ENCODE results near the gene LIX1. TPM values are rescaled to one million over a fixed set of nuclear protein-coding genes. Genes with fewer than 3 reads are reported as not detected.
A peak's percentile ranks its signal among the peaks of the same experiment; 100 is the strongest.
"Not testable (repeated sequence)": the region's sequence is repeated elsewhere in the genome, so short reads cannot be mapped to it uniquely, and the experiment has no call there.

LIX1 gene
- total RNA-seq, 1 experiment from 2014 or later = not detected

GRCh38 chr5:97141539-97141938 lies 872 bp downstream of the LIX1 start:
- DNase-seq (ENCODE audit: low read depth) = no peak

DNA sequence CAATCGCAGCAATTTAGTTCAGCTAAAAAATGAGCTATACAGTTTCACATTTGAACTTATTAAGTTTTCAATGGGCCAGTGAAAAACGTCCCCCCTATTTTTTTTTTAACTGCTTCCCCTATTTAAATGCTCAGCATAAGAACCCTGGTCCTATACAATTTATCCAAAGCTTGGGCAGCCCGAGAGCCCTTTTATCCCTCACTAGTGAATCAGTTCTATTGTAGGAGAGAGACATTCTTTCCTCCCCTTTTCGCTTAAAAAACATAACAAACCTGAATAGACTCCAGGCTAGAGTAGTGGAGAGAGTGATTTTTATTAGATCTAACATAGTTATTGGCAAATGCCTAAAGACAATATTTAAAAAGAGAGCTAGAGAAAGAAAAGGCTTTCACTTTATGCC lies 1.4 kb downstream of the LIX1 start:
- DNase-seq (ENCODE audit: low read depth) = no peak

DNA sequence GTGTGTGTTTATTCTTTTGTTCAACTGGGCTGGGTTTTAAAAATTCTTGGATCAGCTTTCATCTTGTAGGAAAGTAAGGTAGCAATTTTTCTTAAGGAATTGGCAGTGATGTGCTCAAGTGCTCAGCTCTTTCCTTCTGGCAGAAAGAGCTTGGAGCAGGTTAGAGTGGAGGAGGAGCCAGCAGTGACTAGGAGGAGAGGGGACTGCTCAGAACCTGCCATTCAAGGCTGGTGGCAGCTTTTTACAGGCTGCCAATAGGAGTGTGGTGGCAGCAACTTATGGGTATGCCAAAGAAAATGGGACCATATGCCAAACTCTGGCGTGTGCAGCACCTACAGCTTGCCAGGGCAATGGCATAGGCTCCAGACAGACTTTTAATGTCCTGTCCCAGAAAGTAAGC lies 2.2 kb downstream of the LIX1 start:
- DNase-seq (ENCODE audit: low read depth) = not testable (repeated sequence)

GRCh38 chr5:97136475-97136874 lies 5.9 kb downstream of the LIX1 start:
- DNase-seq (ENCODE audit: low read depth) = no peak

GRCh38 chr5:97135868-97136267 lies 6.5 kb downstream of the LIX1 start:
- no peak for DNase-seq (ENCODE audit: low read depth)

- no peak for DNase-seq (ENCODE audit: low read depth)
Observed at GRCh38 chr5:97134634-97135033, 7.8 kb downstream of the LIX1 start.

DNA sequence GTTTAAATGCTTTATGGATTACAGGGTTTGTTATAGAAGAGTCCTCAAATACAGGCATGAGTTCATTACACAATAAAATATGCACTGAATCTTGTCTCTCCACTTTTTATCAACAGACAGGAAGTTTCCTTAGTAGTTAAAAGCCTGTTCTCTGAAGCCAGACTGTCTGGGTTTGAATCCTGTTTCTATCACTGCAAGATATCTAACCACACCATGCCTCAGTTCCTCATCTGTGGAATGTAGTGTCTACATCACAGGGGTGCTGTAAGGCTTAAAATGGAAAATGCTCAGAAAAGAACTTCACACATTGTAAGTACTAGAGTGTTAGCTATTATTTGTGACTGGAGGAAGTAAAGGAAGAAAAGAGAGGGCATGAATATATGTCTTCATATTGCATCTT lies 9.3 kb downstream of the LIX1 start:
- DNase-seq (ENCODE audit: low read depth) = no peak

DNA sequence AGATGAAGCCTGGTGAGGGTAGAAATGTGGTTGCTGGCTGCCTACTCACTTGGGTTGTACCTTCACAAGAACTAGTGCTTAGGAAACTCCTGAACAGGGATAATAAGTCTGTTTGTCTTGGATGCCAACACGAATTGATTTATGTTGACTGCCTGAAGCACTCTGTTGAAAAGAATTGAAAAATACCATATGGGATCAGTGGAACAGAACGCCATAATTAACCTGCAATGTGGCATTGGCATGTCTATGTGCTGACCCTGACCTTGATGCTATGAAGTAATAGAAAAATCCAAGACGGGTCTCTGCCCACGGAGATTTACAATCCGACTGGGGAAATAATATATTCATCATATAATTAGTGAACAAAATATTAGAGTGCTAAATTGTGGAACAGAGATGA lies 10.5 kb downstream of the LIX1 start:
- no peak for DNase-seq (ENCODE audit: low read depth)

DNA sequence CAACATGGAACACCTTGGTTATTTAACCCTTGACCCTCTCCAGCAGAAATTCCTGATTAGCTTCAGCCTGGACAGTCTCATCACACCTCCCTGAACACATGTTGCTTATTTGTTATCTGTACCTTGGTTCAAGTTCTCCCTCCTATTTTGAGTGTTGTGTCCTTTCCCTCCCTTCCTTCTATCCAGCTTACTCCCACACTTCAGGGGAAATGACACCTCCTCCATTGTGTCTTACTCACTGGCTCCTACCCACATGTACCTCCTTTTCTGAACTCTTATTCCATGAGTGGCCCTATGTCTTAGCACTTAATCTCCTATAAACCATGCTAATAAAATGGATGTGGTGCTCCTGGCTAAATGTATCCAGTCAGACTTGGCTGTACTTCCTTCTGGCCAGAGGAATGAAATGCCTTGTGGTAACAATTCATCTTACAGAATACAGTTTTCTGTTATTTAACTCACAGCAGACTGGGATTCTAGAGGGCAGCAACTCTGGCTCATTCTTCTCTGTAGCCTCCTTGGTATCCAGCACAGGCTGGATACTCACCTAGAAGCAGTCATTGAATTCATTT lies 11.2 kb downstream of the LIX1 start:
- DNase-seq (ENCODE audit: low read depth) = peak; percentile 30

DNA sequence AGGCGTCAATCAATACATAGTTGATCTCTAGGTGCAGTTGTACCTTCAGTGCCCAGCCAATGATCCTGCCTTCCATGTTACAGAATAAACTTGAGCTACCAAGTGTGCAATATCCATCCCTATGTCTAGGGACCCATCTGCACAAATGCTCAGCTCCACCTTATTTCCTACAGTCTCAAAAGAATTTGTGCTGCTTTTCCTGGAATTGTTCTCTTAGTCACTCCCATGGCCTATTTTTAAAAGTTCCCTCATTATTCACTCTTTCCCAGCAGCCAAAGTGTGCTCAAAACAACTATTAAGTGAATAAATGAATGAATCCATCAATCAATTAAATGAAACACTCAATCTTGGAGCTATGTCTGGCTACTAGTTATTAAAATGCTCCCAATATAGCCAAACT lies 14.7 kb downstream of the LIX1 start:
- no peak for DNase-seq (ENCODE audit: low read depth)

- no peak for DNase-seq (ENCODE audit: low read depth)
Observed at GRCh38 chr5:97125125-97125683, 17.2 kb downstream of the LIX1 start.

- DNase-seq (ENCODE audit: low read depth) = no peak
Observed at GRCh38 chr5:97124335-97124734, 18.1 kb downstream of the LIX1 start.

DNA sequence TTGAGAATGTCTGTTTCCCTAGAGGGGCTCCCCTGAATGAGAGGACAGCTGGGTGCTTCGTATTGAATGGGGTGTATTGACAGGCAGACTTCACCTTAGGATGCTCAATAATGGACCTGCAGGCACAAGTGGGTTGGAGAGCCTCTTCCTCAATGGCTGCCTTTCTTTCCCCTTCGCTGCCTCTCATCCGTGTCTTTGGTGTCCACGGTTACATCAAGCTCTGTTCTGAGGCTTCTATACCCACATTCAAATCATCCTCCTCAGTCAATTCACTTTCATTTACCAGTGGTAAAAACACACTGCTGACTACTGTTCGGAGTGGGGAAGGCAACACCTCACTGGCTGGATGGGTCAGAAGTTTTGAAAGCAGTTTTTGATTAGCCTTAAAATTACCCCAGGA lies 20.6 kb downstream of the LIX1 start:
- DNase-seq (ENCODE audit: low read depth) = no peak

GRCh38 chr5:97120195-97120594 lies 22.2 kb downstream of the LIX1 start:
- DNase-seq (ENCODE audit: low read depth) = no peak

- DNase-seq (ENCODE audit: low read depth) = no peak
Observed at GRCh38 chr5:97119007-97119390, 23.4 kb downstream of the LIX1 start.

DNA sequence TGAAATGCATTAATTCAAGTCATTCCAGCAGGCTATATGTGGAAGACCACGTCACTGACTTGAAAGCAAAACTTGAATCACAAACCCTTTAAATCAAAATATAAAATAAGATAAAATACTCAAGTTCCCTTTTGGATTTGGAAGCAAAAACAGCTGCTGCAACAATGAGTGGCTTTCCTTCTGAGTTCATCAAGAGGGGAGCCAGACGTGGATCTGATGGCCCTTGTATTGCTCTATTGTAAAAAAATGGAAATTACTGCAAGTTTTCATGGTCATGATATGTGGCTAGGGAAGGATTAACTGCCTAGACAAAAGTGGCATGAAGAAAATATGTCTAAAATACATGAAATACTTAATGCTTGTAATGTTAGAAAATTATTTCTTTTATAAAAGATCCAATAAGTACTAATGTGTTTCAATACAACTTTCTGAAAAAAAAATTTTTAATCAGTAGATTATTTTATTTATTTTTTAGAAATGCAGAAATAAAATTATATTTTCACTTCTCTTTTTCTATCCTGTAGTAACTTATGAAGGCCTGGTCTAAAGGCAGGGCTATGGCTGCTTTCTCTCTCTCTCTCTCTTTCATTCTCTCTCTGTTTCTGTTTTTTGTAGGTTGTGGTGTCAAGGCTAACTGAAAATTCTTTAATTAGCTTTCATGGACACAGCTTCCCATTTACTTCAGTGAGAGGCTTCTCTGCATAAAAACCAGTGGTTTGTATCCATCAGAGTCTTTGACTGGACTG lies 24.0 kb downstream of the LIX1 start:
- no peak for DNase-seq (ENCODE audit: low read depth)

DNA sequence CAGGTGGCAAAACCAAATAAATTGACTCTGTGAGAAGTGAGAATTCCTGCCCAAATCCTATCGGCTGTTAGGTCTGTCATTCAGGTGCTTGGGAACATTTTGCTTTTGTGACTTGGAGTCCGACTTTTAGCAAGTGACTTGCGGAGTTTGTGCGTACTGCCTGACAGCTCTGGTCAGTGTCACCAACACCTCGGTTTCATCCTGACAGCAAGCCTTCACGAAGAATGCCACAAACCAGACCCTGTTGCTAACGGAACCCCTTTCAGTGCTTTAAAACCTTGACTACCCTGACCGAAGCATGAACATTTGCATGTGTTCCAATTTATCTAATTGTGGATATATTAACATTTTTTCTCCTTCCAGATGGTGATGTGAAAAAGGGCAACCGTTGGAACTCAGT lies 26.5 kb downstream of the LIX1 start:
- DNase-seq (ENCODE audit: low read depth) = no peak

DNA sequence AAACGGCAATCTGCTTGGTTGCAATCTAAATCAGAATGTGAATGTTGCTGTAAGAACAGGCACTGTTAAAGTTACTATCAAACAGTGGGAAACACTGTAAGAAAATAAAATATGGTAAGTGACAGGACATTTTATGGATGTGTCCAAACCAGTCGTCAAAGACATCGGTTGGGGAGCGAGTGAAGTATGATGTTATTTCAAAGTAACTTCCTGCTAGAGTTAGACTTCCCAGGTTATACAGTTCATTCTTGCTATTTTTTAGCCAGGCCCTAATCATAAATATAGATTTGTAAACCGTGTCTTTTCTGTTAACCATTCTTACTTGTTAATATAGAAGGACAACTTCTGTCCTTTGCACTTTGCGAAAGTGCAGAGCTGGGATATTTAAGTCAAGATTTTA lies 30.2 kb downstream of the LIX1 start:
- no peak for DNase-seq (ENCODE audit: low read depth)

DNA sequence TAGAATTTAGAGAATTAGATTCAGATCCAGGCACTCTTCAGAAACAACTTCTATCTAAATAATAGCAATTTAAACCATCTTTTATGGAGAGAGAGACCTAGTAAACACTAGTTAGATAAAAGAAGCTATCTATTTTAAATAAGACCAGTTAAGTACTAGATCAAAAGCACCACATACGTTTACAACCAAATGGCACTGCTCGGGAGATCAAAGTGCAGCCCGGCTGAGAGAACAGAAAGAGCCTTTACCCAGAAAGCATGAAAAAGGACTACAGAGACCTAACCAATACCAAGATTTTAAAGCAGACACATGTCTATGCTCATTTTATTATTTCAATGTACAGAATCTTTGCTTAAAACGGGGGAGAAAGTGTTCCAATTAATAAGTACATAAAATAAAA lies 30.8 kb downstream of the LIX1 start:
- DNase-seq (ENCODE audit: low read depth) = no peak

- DNase-seq (ENCODE audit: low read depth) = no peak
Observed at GRCh38 chr5:97111004-97111403, 31.4 kb downstream of the LIX1 start.

DNA sequence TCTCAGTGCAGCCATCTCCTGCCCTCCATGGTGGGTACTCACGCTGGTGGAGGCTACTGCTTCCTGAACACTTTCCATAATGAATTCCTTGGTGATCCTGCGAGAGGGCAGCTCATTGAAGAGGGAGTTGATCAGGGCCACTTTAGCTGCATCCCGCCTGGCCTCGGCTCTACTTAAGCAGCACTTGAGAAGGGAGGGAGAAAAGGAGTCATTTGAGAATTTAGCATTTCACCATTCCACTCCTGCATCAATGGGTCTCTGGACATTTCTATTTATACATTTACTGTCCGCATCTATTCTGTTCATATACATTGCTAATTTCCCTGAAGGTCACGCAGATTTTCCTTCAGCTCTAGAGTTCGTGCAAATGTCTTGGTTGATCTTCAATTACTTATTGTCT lies 35.1 kb downstream of the LIX1 start:
- no peak for DNase-seq (ENCODE audit: low read depth)

DNA sequence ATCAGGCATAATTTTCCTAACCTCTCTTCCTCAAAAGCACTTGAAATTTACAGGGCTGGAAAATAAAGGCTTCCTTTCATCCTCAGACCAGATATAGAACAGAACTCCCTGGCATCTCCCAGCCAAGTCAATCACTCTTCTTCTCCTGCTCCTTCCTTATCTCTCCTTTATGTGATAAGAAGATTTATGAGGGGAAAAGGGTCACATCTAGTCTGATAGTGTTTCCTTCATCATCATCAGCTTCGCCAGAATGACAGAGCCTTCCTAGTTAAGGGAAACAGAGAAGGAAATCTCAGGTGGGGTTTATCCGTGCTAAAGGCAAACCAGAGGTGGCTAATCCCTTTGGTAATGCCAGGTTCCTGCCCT lies 36.2 kb downstream of the LIX1 start:
- DNase-seq (ENCODE audit: low read depth) = no peak

DNA sequence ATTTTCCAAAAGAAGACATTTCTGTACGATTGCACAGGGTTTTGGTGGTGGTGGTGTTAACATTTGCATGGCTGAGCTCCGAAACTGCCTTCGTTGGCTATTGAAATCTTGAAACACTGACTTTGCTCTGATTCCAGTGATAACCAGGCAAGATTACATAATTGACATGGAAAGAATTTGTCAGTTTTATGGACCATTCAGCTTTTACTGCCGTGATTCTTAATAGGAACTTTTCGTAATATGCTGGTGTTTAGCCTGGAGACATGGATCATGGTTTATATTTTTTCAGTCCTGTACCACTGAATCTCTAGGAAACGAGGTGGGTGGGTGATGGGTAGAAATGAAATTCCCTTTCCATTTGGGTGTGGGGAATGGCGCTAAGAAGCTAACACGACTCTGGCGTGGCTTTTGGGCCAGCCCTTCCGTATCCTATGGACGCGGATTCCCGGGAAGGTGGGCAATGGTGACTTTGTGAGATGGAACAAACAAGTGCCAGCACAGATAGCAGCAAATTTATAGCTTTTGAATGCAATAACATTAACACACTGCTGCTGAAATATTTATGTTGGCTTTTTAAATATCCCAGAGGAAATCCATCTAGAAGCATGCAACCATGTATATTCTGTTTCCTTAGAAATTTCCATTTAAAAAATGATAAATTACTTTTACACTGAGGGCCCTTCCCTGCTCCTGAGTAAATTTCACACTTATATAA lies 36.8 kb downstream of the LIX1 start:
- no peak for DNase-seq (ENCODE audit: low read depth)

All from HT1080 (cell line).